Right lung (tissue), 10 donors: ENCODE data around the gene ALDH6A1. TPM values are rescaled to one million over a fixed set of nuclear protein-coding genes. Genes with fewer than 3 reads are reported as not detected.
"Not testable (repeated sequence)": the region's sequence is repeated elsewhere in the genome, so short reads cannot be mapped to it uniquely, and the experiment has no call there.

Experiments used
- DNase-seq, 2 donors: peaks; one replicate each; pipeline ENCODE4 v3.0.0-alpha.2; 2013
- long read RNA-seq, 8 donors: transcript quantifications; one replicate each; lab custom pipeline, GENCODE V29; 2026
- polyA plus RNA-seq, 5 donors: library from polyadenylated mRNA; unstranded; fragments of 120-200 nt; gene quantifications; one replicate each; pipeline versions ENCODE4 v1.2.1 to v1.2.3, GENCODE V29; 2013; ENCODE audit warnings: inconsistent platforms in 1 of 5, low replicate concordance in 1 of 5; ENCODE audit not compliant: insufficient read length in 5 of 5, insufficient read depth in 1 of 5

ALDH6A1 gene
- 10 to 100 TPM; 17.8 to 31.7 (median 29.2) TPM for polyA plus RNA-seq
- long read RNA-seq, donor 1, full-length matches to known transcripts: 5 of 5 reads
- long read RNA-seq, donor 1, partial matches to known transcripts: 0 of 5 reads
- long read RNA-seq, donor 1, other reads (novel, unspliced or antisense): 0 of 5 reads
- long read RNA-seq, donor 2, full-length matches to known transcripts: 1 of 1 reads
- long read RNA-seq, donor 2, partial matches to known transcripts: 0 of 1 reads
- long read RNA-seq, donor 2, other reads (novel, unspliced or antisense): 0 of 1 reads
- long read RNA-seq, donor 3, full-length matches to known transcripts: 3 of 3 reads
- long read RNA-seq, donor 3, partial matches to known transcripts: 0 of 3 reads
- long read RNA-seq, donor 3, other reads (novel, unspliced or antisense): 0 of 3 reads
- long read RNA-seq, donor 4, full-length matches to known transcripts: 2 of 2 reads
- long read RNA-seq, donor 4, partial matches to known transcripts: 0 of 2 reads
- long read RNA-seq, donor 4, other reads (novel, unspliced or antisense): 0 of 2 reads
- long read RNA-seq, donor 5, full-length matches to known transcripts: 7 of 7 reads
- long read RNA-seq, donor 5, partial matches to known transcripts: 0 of 7 reads
- long read RNA-seq, donor 5, other reads (novel, unspliced or antisense): 0 of 7 reads
- long read RNA-seq, donor 6, full-length matches to known transcripts: 10 of 10 reads
- long read RNA-seq, donor 6, partial matches to known transcripts: 0 of 10 reads
- long read RNA-seq, donor 6, other reads (novel, unspliced or antisense): 0 of 10 reads
- long read RNA-seq, donor 7, full-length matches to known transcripts: 4 of 14 reads
- long read RNA-seq, donor 7, partial matches to known transcripts: 10 of 14 reads
- long read RNA-seq, donor 7, other reads (novel, unspliced or antisense): 0 of 14 reads
- long read RNA-seq, donor 8, full-length matches to known transcripts: 4 of 4 reads
- long read RNA-seq, donor 8, partial matches to known transcripts: 0 of 4 reads
- long read RNA-seq, donor 8, other reads (novel, unspliced or antisense): 0 of 4 reads

GRCh38 chr14:74084277-74085046, at the start of gene ALDH6A1, which contains the start of gene LIN52:
TSS of gene ALDH6A1 (minus strand) at chr14:74084453. CDS start at chr14:74084394, 59 bp downstream.
TSS of gene LIN52 (plus strand) at chr14:74084956. CDS start at chr14:74084975, 19 bp downstream.
- peak; percentile 100 for DNase-seq

GRCh38 chr14:74127634-74128033, 43.4 kb upstream of the ALDH6A1 start:
- DNase-seq: no peak

- no peak for DNase-seq
These were observed 42.2 kb upstream of the ALDH6A1 start for GRCh38 chr14:74126315-74127013.

- not testable (repeated sequence) for DNase-seq
These were observed 41.2 kb upstream of the ALDH6A1 start for GRCh38 chr14:74125487-74125886.

- DNase-seq: peak; percentile 20 to 36
These were observed 27.4 kb upstream of the ALDH6A1 start for GRCh38 chr14:74111395-74112216.

- no peak for DNase-seq
These were observed 25.1 kb upstream of the ALDH6A1 start for GRCh38 chr14:74109369-74109768.

- DNase-seq: no peak
These were observed 21.1 kb upstream of the ALDH6A1 start for GRCh38 chr14:74105381-74105780.

GRCh38 chr14:74089251-74090020, 5.2 kb upstream of the ALDH6A1 start:
- DNase-seq: no peak

- DNase-seq: no peak
These were observed 1.6 kb upstream of the ALDH6A1 start for GRCh38 chr14:74085828-74086227.

- no peak for DNase-seq
These were observed 889 bp upstream of the ALDH6A1 start for GRCh38 chr14:74085047-74085637.

GRCh38 chr14:74083784-74084276, 423 bp downstream of the ALDH6A1 start:
- no peak for DNase-seq

- DNase-seq: no peak
These were observed 1.1 kb downstream of the ALDH6A1 start for GRCh38 chr14:74083161-74083560.

GRCh38 chr14:74081491-74081890, 2.8 kb downstream of the ALDH6A1 start:
- no peak for DNase-seq

- DNase-seq: no peak
These were observed 3.3 kb downstream of the ALDH6A1 start for GRCh38 chr14:74080820-74081460.

- DNase-seq: no peak
These were observed 6.9 kb downstream of the ALDH6A1 start for GRCh38 chr14:74077401-74077800.

- peak in 1 of 2 donors; percentile 9 for DNase-seq
These were observed 18.3 kb downstream of the ALDH6A1 start for GRCh38 chr14:74065746-74066575.

GRCh38 chr14:74064883-74065282, 19.4 kb downstream of the ALDH6A1 start:
- DNase-seq: no peak
